ENCODE measurements around the gene FNIP1.
"Not testable (repeated sequence)": the region's sequence is repeated elsewhere in the genome, so short reads cannot be mapped to it uniquely, and the experiment has no call there.

The FNIP1 gene

GRCh38 chr5:131796793-131797693, at the start of gene FNIP1:
Gene FNIP1, minus strand, starts transcription at chr5:131797017. Its CDS starts 96 bp downstream, at chr5:131796921.
- peak; percentile 99 for DNase-seq

- DNase-seq: no peak
Observed at GRCh38 chr5:131846536-131846935, 49.7 kb upstream of the FNIP1 start.

- DNase-seq: no peak
Observed at GRCh38 chr5:131845828-131846227, 49.0 kb upstream of the FNIP1 start.

- DNase-seq: not testable (repeated sequence)
Observed at GRCh38 chr5:131842971-131843370, 46.2 kb upstream of the FNIP1 start.

DNA sequence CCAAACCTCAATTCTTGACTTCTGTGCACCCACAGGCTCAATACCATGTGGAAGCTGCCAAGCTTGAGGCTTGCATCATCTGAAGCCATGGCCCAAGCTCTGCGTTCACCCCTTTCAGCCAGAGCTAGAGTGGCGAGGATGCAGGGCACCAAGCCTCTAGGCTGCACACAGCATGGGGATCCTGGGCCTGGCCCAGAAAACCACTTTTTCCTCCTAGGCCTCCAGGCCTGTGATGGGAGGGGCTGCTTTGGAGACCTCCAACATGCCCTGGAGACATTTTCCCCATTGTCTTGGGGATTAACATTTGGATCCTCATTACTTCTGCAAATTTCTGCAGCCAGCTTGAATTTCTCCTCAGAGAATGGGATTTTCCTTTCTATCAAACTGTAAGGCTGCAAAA, 35.9 kb upstream of the FNIP1 start:
- DNase-seq: not testable (repeated sequence)

- no peak for DNase-seq
Observed at GRCh38 chr5:131825404-131826013, 28.7 kb upstream of the FNIP1 start.

DNA sequence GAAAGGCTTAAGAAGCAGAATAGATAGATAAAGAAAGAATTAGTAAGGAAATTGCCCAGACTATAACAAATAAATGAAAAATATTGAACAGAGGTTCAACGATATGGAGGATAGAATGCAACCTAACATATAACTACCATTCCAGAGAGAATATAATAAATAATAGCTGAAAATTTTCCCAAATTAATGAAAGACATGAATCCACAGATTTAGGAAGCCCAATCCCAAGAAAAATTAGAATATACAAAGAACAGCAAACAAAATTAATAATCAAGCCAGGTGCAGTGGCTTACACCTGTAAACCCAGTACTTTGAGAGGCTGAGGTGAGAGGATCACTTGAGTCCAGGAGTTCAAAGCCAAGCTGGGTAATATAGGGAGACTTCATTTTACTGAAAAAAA, 27.8 kb upstream of the FNIP1 start:
- DNase-seq: no peak

GRCh38 chr5:131821221-131821620, 24.4 kb upstream of the FNIP1 start:
- DNase-seq: no peak

DNA sequence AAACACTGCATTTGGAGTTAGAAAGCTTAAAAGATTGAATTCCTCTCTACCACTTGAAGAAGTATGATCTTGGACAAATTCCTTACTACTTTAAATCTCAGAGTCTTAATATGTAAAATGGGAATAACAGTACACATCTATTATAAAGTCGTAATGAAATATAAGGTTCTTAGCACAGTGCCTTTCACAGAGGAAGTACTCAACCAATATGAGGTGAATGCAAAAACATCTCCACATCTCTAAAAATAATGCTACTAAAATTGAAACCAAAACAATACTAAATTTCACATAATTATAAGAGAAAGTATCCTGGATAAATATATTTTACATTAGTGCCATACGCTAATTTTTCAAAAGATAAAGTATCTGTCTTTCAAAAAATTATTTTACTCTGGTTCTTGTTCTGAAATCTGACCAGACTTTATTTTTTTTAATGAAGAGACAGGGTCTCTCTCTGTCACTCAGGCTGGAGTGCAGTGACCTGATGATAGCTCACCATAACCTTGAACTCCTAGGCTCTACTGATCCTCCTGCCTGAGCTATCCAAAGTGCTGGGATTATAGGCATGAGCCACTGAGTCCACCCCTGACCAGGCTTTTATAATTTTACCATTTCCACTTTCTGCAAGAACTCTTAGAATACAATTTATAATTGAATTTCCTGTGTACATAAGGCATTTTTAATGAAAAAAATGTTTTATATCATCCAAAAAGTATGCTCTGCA, 21.3 kb upstream of the FNIP1 start:
- DNase-seq: no peak

- no peak for DNase-seq
Observed at GRCh38 chr5:131814990-131815389, 18.2 kb upstream of the FNIP1 start.

- no peak for DNase-seq
Observed at GRCh38 chr5:131812371-131813160, 15.7 kb upstream of the FNIP1 start.

DNA sequence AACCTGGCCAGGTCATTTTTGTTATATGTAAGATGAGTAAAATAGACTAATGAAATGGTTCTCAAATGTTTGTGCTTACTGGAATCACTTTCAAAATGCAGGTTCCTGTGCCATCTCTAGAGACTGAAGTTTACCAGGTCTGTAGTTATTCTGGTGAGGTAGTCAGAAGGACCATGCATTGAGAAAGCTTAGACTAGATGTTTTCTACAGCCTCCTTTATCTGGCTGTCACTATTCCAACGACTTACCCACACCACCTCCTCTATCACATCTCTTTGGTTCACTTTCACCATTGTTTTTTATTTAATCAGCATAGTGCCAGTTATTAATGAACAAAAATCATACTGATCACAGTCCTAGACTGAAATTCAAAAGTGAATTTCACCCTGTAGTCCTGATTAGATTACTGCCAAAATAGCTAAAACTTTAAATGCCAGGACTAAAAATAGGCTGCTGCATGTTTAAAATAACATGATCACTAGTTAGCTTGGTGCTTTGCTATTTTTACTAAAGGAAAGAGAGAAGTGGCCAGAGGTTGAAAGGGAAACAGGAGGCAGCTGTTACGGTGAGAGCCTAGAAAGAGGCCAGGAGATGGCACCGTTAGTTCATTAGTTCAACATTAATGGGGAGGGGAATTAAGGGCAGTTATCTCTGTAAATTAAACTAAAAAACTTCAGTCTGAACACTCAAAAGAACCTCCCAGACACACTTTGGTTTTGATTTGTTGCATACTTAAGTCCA, 13.9 kb upstream of the FNIP1 start:
- DNase-seq: no peak

GRCh38 chr5:131795879-131796792, 681 bp downstream of the FNIP1 start:
- peak; percentile 39 for DNase-seq

- DNase-seq: no peak
Observed at GRCh38 chr5:131795228-131795627, 1.6 kb downstream of the FNIP1 start.

DNA sequence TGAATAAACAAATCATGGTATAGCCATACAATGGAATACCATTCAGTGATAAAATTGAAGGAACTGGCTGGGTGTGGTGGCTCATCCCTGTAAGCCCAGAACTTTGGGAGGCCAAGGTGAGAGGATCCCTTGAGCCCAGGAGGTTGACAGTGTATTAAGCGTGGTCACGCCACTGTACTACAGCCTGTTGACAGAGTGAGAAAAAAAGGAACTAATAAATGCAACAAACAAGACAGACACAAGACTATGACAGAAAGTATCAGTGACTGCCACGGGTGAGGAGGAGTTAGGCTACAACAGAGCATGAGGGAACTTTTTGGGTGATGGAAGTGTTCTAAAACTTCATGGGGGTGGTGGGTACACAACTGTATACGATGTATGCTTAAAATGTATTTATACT, 2.2 kb downstream of the FNIP1 start:
- no peak for DNase-seq

GRCh38 chr5:131792896-131793295, 3.9 kb downstream of the FNIP1 start:
- DNase-seq: no peak

DNA sequence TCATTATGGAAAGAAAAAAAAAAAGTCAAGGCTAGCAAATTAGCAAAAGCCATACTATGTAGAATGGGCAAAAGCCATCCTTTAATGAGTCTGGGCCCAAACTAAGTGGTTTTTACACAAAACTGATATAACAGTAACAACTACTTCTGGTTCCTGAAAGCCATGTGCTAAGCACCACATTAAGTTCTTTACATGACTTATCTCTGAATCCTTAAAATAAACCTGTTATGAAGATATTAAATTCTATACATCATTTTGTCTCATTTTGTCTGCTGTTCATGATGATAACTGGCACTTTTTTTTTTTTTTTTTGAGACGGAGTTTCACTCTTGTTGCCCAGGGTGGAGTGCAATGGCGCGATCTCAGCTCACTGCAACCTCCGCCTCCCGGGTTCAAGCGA, 5.0 kb downstream of the FNIP1 start:
- no peak for DNase-seq

- DNase-seq: no peak
Observed at GRCh38 chr5:131790550-131790949, 6.3 kb downstream of the FNIP1 start.

DNA sequence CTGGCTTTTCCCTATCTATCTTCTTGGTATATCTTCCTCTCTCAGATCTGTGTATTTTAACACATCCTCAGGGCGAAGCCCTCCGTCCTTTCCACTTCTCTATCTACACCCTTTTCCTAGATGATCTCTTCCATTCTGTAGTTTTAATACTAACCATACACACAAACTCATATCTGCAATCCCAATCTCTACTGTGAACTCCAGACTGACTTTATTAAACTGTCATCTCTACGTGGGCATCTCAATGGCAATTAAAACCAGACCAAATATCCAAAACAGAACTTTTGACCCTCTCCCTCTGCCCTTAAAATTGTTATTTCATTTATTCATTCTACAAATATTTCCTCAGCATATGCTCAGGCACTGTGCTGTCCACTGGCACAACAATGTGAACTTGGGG, 7.1 kb downstream of the FNIP1 start:
- no peak for DNase-seq

- DNase-seq: no peak
Observed at GRCh38 chr5:131787736-131788135, 9.1 kb downstream of the FNIP1 start.
